HG03565 (cell line): ENCODE data around the gene MICAL1.
A peak's percentile ranks its signal among the peaks of the same experiment; 100 is the strongest.

Experiments
- ATAC-seq: cut with Tn5 transposase; IDR thresholded peaks from one replicate; pipeline ENCODE4 v1.9.1; 2021; ENCODE audit warnings: mild to moderate bottlenecking, moderate library complexity; ENCODE audit not compliant: unreplicated experiment

Gene MICAL1

GRCh38 chr6:109440331-109441068 is 15.1 kb downstream of the MICAL1 start, which contains the start of the genes PPIL6 and SMPD2:
PPIL6 (minus strand) TSS chr6:109440628; CDS start chr6:109440590, 38 bp downstream.
SMPD2 (plus strand) TSS chr6:109440724; CDS start chr6:109441122, 398 bp downstream.
- peak; percentile 80 for ATAC-seq

DNA sequence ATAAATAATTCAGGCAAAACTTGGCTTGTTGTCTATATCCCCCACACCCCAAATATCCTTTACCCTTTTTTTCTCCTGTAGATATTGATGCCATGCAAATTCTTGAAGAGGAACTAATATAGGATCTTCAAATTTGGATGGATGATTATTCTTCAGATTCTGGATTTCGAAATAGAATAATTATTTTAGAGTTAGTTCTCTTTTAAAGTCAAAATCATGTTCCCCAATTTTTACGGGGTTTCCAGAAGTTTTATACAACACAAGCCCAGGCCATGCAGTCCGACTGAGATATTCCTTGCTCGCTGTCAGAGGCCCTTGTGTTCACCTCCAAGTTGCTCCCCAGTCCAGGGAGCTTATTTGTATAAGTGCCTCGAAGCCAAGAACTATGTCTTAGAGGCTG is 19.5 kb downstream of the MICAL1 start:
- ATAC-seq: no peak

DNA sequence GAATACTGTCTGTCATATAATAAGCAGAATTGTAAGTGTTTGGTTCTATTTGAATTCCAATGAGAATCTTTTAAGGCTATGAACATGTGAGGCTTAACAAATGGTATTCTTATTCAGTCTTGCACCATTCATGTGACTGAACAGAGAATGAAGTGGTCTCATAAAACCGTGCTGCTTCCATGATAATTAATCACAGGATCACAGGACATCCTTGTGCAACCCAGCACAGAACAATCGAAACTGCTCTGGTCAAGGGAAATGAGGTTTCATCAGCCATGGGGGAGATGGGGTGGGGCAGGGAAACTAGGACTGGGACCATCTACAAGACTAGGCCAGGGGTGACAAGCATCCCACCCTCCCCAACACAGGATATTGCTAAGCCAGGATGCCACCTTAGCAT is 21.1 kb downstream of the MICAL1 start:
- ATAC-seq: no peak

DNA sequence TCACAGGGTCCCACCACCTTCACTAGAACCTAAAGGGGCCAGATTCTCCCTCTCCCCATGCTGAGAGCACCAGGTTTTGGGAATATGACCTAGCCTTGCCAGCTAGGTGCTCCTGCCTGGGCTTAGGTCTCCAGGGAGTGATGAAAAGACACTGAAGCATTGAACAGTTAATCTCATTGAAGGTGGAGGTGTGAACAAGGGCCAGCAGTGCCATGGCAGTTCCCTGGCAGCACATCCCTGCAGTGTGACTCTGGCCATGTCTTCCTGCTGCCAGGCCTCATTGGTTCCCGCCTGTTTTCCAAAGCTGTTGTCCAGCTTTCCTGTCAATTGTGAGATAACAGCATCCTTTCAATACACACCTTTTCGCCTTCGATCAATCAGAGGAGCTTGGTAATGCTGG is 26.1 kb downstream of the MICAL1 start:
- no peak for ATAC-seq

GRCh38 chr6:109428889-109429477 is 26.6 kb downstream of the MICAL1 start:
- ATAC-seq: no peak

GRCh38 chr6:109424946-109425345 is 30.6 kb downstream of the MICAL1 start:
- ATAC-seq: no peak

- ATAC-seq: no peak
Observed at GRCh38 chr6:109421184-109421583, 34.4 kb downstream of the MICAL1 start.

- ATAC-seq: no peak
Observed at GRCh38 chr6:109420751-109421150, 34.8 kb downstream of the MICAL1 start.

DNA sequence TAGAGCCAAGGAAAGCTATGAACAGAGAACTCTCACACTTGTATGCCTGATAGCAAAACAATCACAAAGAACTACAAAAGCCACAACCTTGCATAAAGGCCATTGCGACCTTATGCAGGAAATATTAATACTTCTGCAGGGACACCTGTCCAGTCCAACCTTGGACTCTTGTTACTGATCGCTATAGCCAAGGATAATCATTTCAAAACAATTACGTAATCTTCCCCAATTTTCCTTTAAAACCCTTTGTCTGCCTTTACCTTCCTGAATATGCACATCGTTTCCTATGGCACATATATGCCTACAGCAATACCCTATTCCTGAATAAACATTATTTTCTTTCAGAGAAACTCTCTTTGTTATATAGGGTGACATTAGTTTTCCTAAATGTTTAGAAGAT is 37.9 kb downstream of the MICAL1 start:
- ATAC-seq: no peak

DNA sequence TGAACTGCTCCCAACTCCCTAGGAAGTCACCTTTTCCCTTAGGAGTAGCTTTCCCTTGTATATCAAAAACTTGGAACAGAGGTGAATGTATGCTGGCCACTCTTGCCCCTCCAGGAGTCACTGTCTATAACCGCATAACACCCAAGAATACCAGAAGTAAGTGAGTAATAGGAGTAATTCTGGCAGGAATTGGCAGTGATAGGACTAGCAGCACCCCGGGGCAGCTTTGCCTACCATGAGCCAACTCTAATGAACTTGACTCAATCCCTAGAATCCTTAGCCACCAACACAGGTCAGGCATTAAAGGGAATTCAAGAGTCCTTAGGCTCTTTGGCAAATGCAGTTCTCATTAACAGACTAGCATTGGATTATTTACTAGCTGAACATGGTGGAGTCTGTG is 44.5 kb downstream of the MICAL1 start:
- ATAC-seq: no peak

GRCh38 chr6:109406196-109406595 is 49.4 kb downstream of the MICAL1 start:
- ATAC-seq: no peak

- no peak for ATAC-seq
Observed at GRCh38 chr6:109397020-109397419, 58.6 kb downstream of the MICAL1 start.

DNA sequence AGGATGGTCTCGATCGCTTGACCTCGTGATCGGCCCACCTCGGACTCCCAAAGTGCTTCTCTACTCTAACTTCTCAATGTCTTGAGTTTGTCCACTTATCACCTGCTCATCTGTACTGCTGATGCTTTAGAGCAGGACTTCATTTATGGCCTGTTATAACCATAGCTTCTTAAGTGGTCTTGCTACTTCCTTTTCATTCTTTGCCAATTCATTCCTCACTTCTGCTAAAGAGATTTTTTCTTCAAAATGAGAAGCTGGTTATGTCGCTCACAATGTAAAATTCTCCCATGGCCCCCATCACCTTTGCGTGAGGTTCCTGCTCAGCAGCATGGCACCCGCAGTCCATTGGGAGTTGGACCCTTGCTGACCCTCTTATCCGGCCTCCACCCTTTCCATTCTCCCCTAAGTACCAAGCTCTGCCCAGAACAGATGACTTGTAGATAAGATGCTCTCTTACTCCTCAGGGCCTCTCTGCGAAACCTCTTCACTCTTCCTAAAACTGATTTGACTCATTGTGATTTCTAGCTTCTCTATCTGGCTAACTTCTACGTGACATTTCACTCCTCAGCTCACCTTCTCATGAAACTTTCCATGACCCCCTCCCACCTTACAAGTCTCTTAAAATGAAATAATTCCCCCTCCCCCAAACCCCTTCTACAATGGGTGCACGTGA is 59.4 kb downstream of the MICAL1 start:
- no peak for ATAC-seq
